ENCODE data around the gene TMEM181. TPM values are rescaled to one million over a fixed set of nuclear protein-coding genes. Genes with fewer than 3 reads are reported as not detected.

The TMEM181 gene
- polyA plus RNA-seq, 12 donors, result 16.1 to 24.3 (median 20.6) TPM; not detected in 1

Other genes with a start within 250 kb of the TMEM181 start
- gene TULP4, start 247.6 kb upstream of the TMEM181 start, polyA plus RNA-seq (ENCODE audit: insufficient read length in 12 of 12), result 10 to 100 TPM in 11 of 12 donors, 1 to 10 TPM in 1; 9.9 to 36.3 (median 19.0) TPM
- 100 to 1,000 TPM in 1 of 12 donors, 10 to 100 TPM in 10, not detected in 1; 60.5 to 101 (median 85.7) TPM for gene DYNLT1, start 84.7 kb downstream of the TMEM181 start, polyA plus RNA-seq (ENCODE audit: insufficient read length in 12 of 12)
- 10 to 100 TPM in 3 of 12 donors, 1 to 10 TPM in 8, not detected in 1; 3.1 to 14.7 (median 8.8) TPM for gene SYTL3, start 90.0 kb downstream of the TMEM181 start, polyA plus RNA-seq (ENCODE audit: insufficient read length in 12 of 12)